Esophagus muscularis mucosa (tissue), 4 donors: ENCODE results near the gene CAMTA1.

ENCODE experiments used
- EP300 ChIP-seq: sonication (generic); formaldehyde crosslinking; IDR thresholded peaks from one replicate; pipeline ENCODE4 v1.6.1; 2017; ENCODE audit warnings: antibody characterized with exemption
- POLR2A ChIP-seq: fragments of 450-650 bp; IDR thresholded peaks from one replicate; pipeline ENCODE4 v1.6.1; 2017; ENCODE audit warnings: antibody characterized with exemption, moderate library complexity, mild to moderate bottlenecking, low read depth
- POLR2AphosphoS5 ChIP-seq, 2 donors: sonication (generic); formaldehyde crosslinking; IDR thresholded peaks; one replicate each; pipeline ENCODE4 v1.6.1; 2017; ENCODE audit warnings: antibody characterized with exemption in 2 of 2
- TF ChIP-seq, protein P1 (sequence below), 3 experiments: fragments of 200-600 bp in 2 of 3; fragments of 450-650 bp in 1 of 3; sonication (generic) in 2 of 3; IDR thresholded peaks; one replicate each; pipeline ENCODE4 v1.5.1; 2017 to 2019; ENCODE audit warnings: antibody characterized with exemption in 3 of 3, mild to moderate bottlenecking in 2 of 3, moderate library complexity in 1 of 3

DNA sequence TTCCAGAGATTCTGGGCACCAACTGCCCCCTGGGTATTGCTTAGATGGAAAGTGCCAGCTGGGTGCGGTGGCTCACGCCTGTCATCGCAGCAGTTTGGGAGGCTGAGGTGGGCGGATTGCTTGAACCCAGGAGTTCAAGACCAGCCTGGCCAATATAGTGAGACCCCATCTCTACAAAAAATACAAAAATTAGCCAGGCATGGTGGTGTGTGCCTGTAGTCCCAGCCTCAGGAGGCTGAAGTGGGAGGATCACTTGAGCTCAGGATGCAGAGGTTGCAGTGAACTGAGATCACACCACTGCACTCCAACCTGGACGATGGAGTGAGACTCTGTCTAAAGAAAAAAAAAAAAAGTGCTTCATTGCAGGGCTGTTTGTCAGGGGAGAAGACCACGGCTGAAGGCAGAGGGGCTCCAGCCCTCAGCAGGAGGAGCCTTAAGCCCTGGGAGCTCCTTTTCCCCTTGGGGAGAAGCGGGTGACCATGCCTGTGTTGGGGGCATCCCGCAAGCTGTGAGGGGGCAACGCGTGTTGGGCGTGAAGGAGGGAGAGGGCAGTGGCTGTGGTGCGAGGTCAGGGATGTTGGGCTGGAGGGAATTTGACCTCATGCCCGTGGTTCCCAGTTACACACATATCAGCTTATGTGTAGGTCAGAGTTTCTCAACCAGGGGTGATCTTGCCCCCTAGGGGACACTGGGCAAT is 854.3 kb downstream of the CAMTA1 start:
- TF ChIP-seq, protein P1, sequence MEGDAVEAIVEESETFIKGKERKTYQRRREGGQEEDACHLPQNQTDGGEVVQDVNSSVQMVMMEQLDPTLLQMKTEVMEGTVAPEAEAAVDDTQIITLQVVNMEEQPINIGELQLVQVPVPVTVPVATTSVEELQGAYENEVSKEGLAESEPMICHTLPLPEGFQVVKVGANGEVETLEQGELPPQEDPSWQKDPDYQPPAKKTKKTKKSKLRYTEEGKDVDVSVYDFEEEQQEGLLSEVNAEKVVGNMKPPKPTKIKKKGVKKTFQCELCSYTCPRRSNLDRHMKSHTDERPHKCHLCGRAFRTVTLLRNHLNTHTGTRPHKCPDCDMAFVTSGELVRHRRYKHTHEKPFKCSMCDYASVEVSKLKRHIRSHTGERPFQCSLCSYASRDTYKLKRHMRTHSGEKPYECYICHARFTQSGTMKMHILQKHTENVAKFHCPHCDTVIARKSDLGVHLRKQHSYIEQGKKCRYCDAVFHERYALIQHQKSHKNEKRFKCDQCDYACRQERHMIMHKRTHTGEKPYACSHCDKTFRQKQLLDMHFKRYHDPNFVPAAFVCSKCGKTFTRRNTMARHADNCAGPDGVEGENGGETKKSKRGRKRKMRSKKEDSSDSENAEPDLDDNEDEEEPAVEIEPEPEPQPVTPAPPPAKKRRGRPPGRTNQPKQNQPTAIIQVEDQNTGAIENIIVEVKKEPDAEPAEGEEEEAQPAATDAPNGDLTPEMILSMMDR (IDR thresholded peaks at IDR 0.05), result no peak
- TF ChIP-seq POLR2A (no peak), EP300 (no peak), POLR2AphosphoS5 (IDR thresholded peaks at IDR 0.05) (no peak)
